Measurements from ENCODE around the gene HECTD1. TPM values are rescaled to one million over a fixed set of nuclear protein-coding genes. Genes with fewer than 3 reads are reported as not detected.

HECTD1 gene
- total RNA-seq, 1 experiment from 2014 or later: 160 TPM

- Histone ChIP-seq H3K4me1 (ENCODE audit: control insufficient read depth in 1 of 2, insufficient read depth in 2 of 2, low read length in 2 of 2) (peaks cover 13 to 19% of the 10 kb centered on the region in 2 experiments), H3K27me3 (ENCODE audit: insufficient read depth, low read length) (no peaks in the 10 kb centered on the region), H3K27ac (ENCODE audit: low read depth, low read length) (no peak overlapping the region), H3K9ac (ENCODE audit: low read length) (no peak overlapping the region), H3K36me3 (ENCODE audit: control insufficient read depth in 1 of 2, insufficient read depth in 2 of 2, low read length in 2 of 2) (no peaks in the 10 kb centered on the region), H3K9me2 (ENCODE audit: insufficient read depth) (no peaks in the 10 kb centered on the region), H3K9me3 (ENCODE audit: control insufficient read depth in 1 of 2, insufficient read depth in 1 of 2, low read depth in 1 of 2, low read length in 2 of 2) (no peaks in the 10 kb centered on the region), H4K20me1 (ENCODE audit: insufficient read depth) (no peaks in the 10 kb centered on the region), H2AFZ (ENCODE audit: low read depth, low read length, poor library complexity, severe bottlenecking) (no peak overlapping the region), H3K4me3 (replicated peaks in 1 of 2; ENCODE audit: low read depth in 1 of 2, low read length in 2 of 2) (no peak overlapping the region), H3K4me2 (ENCODE audit: low read length) (no peak overlapping the region), H3K79me2 (ENCODE audit: insufficient read depth, low read length) (no peaks in the 10 kb centered on the region)
- CTCF ChIA-PET: no interaction called here
- intact Hi-C loops (cut with micrococcal nuclease): loop anchor here (2.0 to 5.0 kb wide), 2 partner anchors 57 to 426 kb away; partner anchors contain the start of gene STRN3
- DNase-seq (ENCODE audit: low read depth, low spot score) (no peak), ATAC-seq (no peak)
- POLR2A ChIA-PET: no interaction called here
- BruUV-seq (replicated peaks): no TSS peak
- RAD21 ChIA-PET (ENCODE audit: low non-redundant PET in 1 of 2, low total read pairs in 2 of 2, uncharacterized antibody in 2 of 2, unreplicated experiment in 2 of 2): no interaction called here
- TF ChIP-seq SP1 (IDR thresholded peaks at IDR 0.05; ENCODE audit: low read depth): no peak
- TF ChIP-seq EZH2 (IDR thresholded peaks at IDR 0.05): no peak
- no peak for TF ChIP-seq FOSL1 (IDR thresholded peaks at IDR 0.05; ENCODE audit: low read depth)
- TF ChIP-seq TCF7L2 (IDR thresholded peaks at IDR 0.05; ENCODE audit: borderline replicate concordance, extremely low read depth, insufficient read depth, insufficient read length): no peak
- no peak for TF ChIP-seq JUND (IDR thresholded peaks at IDR 0.05)
- no peak for TF ChIP-seq MAX (IDR thresholded peaks at IDR 0.05)
- no peak for TF ChIP-seq ZNF274 (IDR thresholded peaks at IDR 0.05; ENCODE audit: low read depth, low read length)
- TF ChIP-seq CEBPB (IDR thresholded peaks at IDR 0.05; ENCODE audit: low read depth): no peak
- no peak for TF ChIP-seq CTCF (IDR thresholded peaks at IDR 0.05 in 2 of 3, conservative IDR thresholded peaks at IDR 0.05 in 1 of 3; ENCODE audit: borderline replicate concordance in 1 of 3, insufficient read depth in 1 of 3, low read depth in 2 of 3, low read length in 2 of 3)
- TF ChIP-seq ATF3 (IDR thresholded peaks at IDR 0.05): no peak
- TF ChIP-seq CBX3 (IDR thresholded peaks at IDR 0.05; ENCODE audit: low read depth): no peak
- TF ChIP-seq SIN3A (IDR thresholded peaks at IDR 0.05; ENCODE audit: low read depth): no peak
- no peak for TF ChIP-seq POLR2A (IDR thresholded peaks at IDR 0.05; ENCODE audit: borderline replicate concordance, extremely low read depth, insufficient read depth, insufficient read length)
- no peak for TF ChIP-seq ZBTB33 (IDR thresholded peaks at IDR 0.05; ENCODE audit: extremely low read depth, insufficient replicate concordance, low read length)
Observed at GRCh38 chr14:31083781-31084180, 123.8 kb downstream of the HECTD1 start.

All from HCT116 (cell line).